Naive B cell (primary cell): ENCODE measurements around the gene NOC2L. TPM values are rescaled to one million over a fixed set of nuclear protein-coding genes. Genes with fewer than 3 reads are reported as not detected.

Source experiments
- ATAC-seq, 2 donors: fragments of 150-1000 bp; cut with Tn5 transposase; 2 replicates each; pipeline ENCODE4 v1.10.0; 2021; ENCODE audit warnings: low read depth in 2 of 2, mild to moderate bottlenecking in 2 of 2, moderate library complexity in 2 of 2
- DNase-seq: peaks from one replicate; pipeline ENCODE4 v3.0.0; 2022
- H3K27ac Mint-ChIP-seq, 6 donors: one replicate each; pipeline ENCODE4 v1.8.0; 2020 to 2022; ENCODE audit warnings: mild to moderate bottlenecking in 6 of 6, mixed read lengths in 6 of 6, moderate library complexity in 5 of 6, inconsistent platforms in 2 of 6
- H3K27me3 Mint-ChIP-seq, 3 donors: one replicate each; pipeline ENCODE4 v1.8.0; 2021 to 2022; ENCODE audit warnings: mixed read lengths in 3 of 3, mild to moderate bottlenecking in 1 of 3
- H3K36me3 Mint-ChIP-seq, 2 donors: one replicate each; pipeline ENCODE4 v1.8.0; 2020 to 2022; ENCODE audit warnings: mixed read lengths in 2 of 2, inconsistent platforms in 1 of 2, mild to moderate bottlenecking in 1 of 2
- H3K4me1 Mint-ChIP-seq, 3 donors: one replicate each; pipeline ENCODE4 v1.8.0; 2020 to 2022; ENCODE audit warnings: mixed read lengths in 3 of 3, inconsistent platforms in 1 of 3, mild to moderate bottlenecking in 1 of 3, moderate library complexity in 1 of 3
- H3K4me3 Mint-ChIP-seq, 8 donors: one replicate each; pipeline ENCODE4 v1.8.0; 2020 to 2022; ENCODE audit warnings: mild to moderate bottlenecking in 8 of 8, mixed read lengths in 8 of 8, moderate library complexity in 8 of 8, inconsistent platforms in 2 of 8
- H3K9me3 Mint-ChIP-seq, 7 donors: one replicate each; pipeline ENCODE4 v1.8.0; 2020 to 2022; ENCODE audit warnings: mixed read lengths in 7 of 7, mild to moderate bottlenecking in 5 of 7, inconsistent platforms in 2 of 7, moderate library complexity in 1 of 7
- polyA plus RNA-seq, 6 donors: library from polyadenylated mRNA; unstranded; fragments of 300-500 nt; fragmentation: Illumina TruSeq; gene quantifications; one replicate each; pipeline ENCODE4 v1.2.3, GENCODE V29; 2021; ENCODE audit warnings: low read depth in 6 of 6

Gene NOC2L
- polyA plus RNA-seq, 6 donors from 2014 or later, result 50.8 to 78.2 (median 60.4) TPM

- ATAC-seq, result no peak
- no peaks in the 10 kb centered on the region for H3K36me3 Mint-ChIP-seq
- peaks cover 0 to 4% (median 0%) of the 10 kb centered on the region in 3 donors for H3K4me1 Mint-ChIP-seq
- peak overlapping the region in 7 of 8 donors; percentile 21 to 89 (median 68) for H3K4me3 Mint-ChIP-seq
- H3K27ac Mint-ChIP-seq, result no peak overlapping the region
- no peak for DNase-seq
- peaks cover 18 to 26% (median 20%) of the 10 kb centered on the region in 3 donors for H3K27me3 Mint-ChIP-seq
- no peaks in the 10 kb centered on the region for H3K9me3 Mint-ChIP-seq
Observed at GRCh38 chr1:967466-968343, 8.6 kb upstream of the NOC2L start.

- no peak overlapping the region for H3K27ac Mint-ChIP-seq
- peak; percentile 77 for ATAC-seq
- H3K36me3 Mint-ChIP-seq, result no peaks in the 10 kb centered on the region
Observed at GRCh38 chr1:966704-967300, 7.7 kb upstream of the NOC2L start.

GRCh38 chr1:966135-966703, 7.2 kb upstream of the NOC2L start, which contains the start of gene PLEKHN1:
Gene PLEKHN1, plus strand, starts transcription at chr1:966482. Its CDS starts 50 bp downstream, at chr1:966532.
- Mint-ChIP-seq H3K9me3 (no peaks in the 10 kb centered on the region), H3K36me3 (no peaks in the 10 kb centered on the region), H3K4me3 (peak within 1 kb of the TSS; percentile 69 to 89 (median 80)), H3K27ac (peak within 1 kb of the TSS in 1 of 6 donors; percentile 7), H3K27me3 (peaks cover 18 to 20% (median 20%) of the 10 kb centered on the region in 3 donors), H3K4me1 (peaks cover 3 to 4% (median 4%) of the 10 kb centered on the region in 3 donors)
- DNase-seq (no peak), ATAC-seq (peak; percentile 36 to 41)

More at GRCh38 chr1:966704-967300, 7.7 kb upstream of the NOC2L start:
- peak overlapping the region; percentile 57 to 89 (median 80) for H3K4me3 Mint-ChIP-seq
- peak; percentile 48 for DNase-seq
- no peaks in the 10 kb centered on the region for H3K9me3 Mint-ChIP-seq
- peaks cover 3 to 4% (median 4%) of the 10 kb centered on the region in 3 donors for H3K4me1 Mint-ChIP-seq
- H3K27me3 Mint-ChIP-seq, result peaks cover 18 to 26% (median 20%) of the 10 kb centered on the region in 3 donors

- Mint-ChIP-seq H3K27me3 (peaks cover 18 to 20% (median 20%) of the 10 kb centered on the region in 3 donors), H3K4me3 (peak overlapping the region in 5 of 8 donors; percentile 62 to 80 (median 70)), H3K27ac (peak overlapping the region in 1 of 6 donors; percentile 7)
Observed at GRCh38 chr1:965526-966134, 6.6 kb upstream of the NOC2L start.

GRCh38 chr1:964691-965525, 5.9 kb upstream of the NOC2L start:
- peak overlapping the region in 1 of 6 donors; percentile 42 for H3K27ac Mint-ChIP-seq
- H3K4me1 Mint-ChIP-seq, result peaks cover 4 to 7% (median 4%) of the 10 kb centered on the region in 3 donors
- ATAC-seq (no peak), DNase-seq (no peak)
- no peaks in the 10 kb centered on the region for H3K36me3 Mint-ChIP-seq
- H3K9me3 Mint-ChIP-seq, result no peaks in the 10 kb centered on the region
- H3K4me3 Mint-ChIP-seq, result peak overlapping the region in 6 of 8 donors; percentile 47 to 80 (median 66)
- peaks cover 17 to 19% (median 18%) of the 10 kb centered on the region in 3 donors for H3K27me3 Mint-ChIP-seq

More at GRCh38 chr1:965526-966134, 6.6 kb upstream of the NOC2L start:
- ATAC-seq, result no peak
- DNase-seq, result no peak
- Mint-ChIP-seq H3K9me3 (no peaks in the 10 kb centered on the region), H3K36me3 (no peaks in the 10 kb centered on the region), H3K4me1 (peaks cover 3 to 4% (median 4%) of the 10 kb centered on the region in 3 donors)

GRCh38 chr1:963746-964525, 4.9 kb upstream of the NOC2L start:
- H3K4me3 Mint-ChIP-seq, result peak overlapping the region in 4 of 8 donors; percentile 15 to 78 (median 38)
- H3K4me1 Mint-ChIP-seq, result peaks cover 0 to 7% (median 4%) of the 10 kb centered on the region in 3 donors
- H3K9me3 Mint-ChIP-seq, result no peaks in the 10 kb centered on the region
- H3K27ac Mint-ChIP-seq, result no peak overlapping the region
- peaks cover 7 to 9% (median 9%) of the 10 kb centered on the region in 3 donors for H3K27me3 Mint-ChIP-seq
- no peak for ATAC-seq
- H3K36me3 Mint-ChIP-seq, result no peaks in the 10 kb centered on the region
- no peak for DNase-seq

GRCh38 chr1:963301-963651, 4.2 kb upstream of the NOC2L start:
- Mint-ChIP-seq H3K36me3 (no peaks in the 10 kb centered on the region), H3K27ac (peak overlapping the region in 1 of 6 donors; percentile 42), H3K4me1 (peaks cover 4 to 11% (median 5%) of the 10 kb centered on the region in 3 donors), H3K9me3 (no peaks in the 10 kb centered on the region), H3K4me3 (peak overlapping the region in 4 of 8 donors; percentile 15 to 78 (median 44)), H3K27me3 (peaks cover under 1 to 3% (median 2%) of the 10 kb centered on the region in 3 donors)
- ATAC-seq, result no peak
- DNase-seq, result no peak

GRCh38 chr1:962381-963300, 3.6 kb upstream of the NOC2L start:
- Mint-ChIP-seq H3K36me3 (peaks cover 0 to 2% of the 10 kb centered on the region in 2 donors), H3K9me3 (no peaks in the 10 kb centered on the region), H3K4me1 (peaks cover 8 to 16% (median 8%) of the 10 kb centered on the region in 3 donors), H3K27me3 (no peaks in the 10 kb centered on the region), H3K27ac (peak overlapping the region in 2 of 6 donors; percentile 33), H3K4me3 (peak overlapping the region in 7 of 8 donors; percentile 25 to 86 (median 77))
- DNase-seq (no peak), ATAC-seq (no peak)

GRCh38 chr1:961132-961669, 2.1 kb upstream of the NOC2L start:
- H3K36me3 Mint-ChIP-seq, result peaks cover 0 to 5% of the 10 kb centered on the region in 2 donors
- no peaks in the 10 kb centered on the region for H3K9me3 Mint-ChIP-seq
- peaks cover 12 to 26% (median 19%) of the 10 kb centered on the region in 3 donors for H3K4me1 Mint-ChIP-seq
- no peaks in the 10 kb centered on the region for H3K27me3 Mint-ChIP-seq
- H3K27ac Mint-ChIP-seq, result peak overlapping the region in 1 of 6 donors; percentile 12
- DNase-seq, result no peak
- H3K4me3 Mint-ChIP-seq, result peak overlapping the region; percentile 56 to 82 (median 76)
- no peak for ATAC-seq

- H3K4me3 Mint-ChIP-seq, result peak within 1 kb of the TSS; percentile 77 to 95 (median 91)
- peaks cover 17 to 31% (median 19%) of the 10 kb centered on the region in 3 donors for H3K4me1 Mint-ChIP-seq
- ATAC-seq, result peak; percentile 56 to 57
- no peaks in the 10 kb centered on the region for H3K9me3 Mint-ChIP-seq
- peak within 1 kb of the TSS in 4 of 6 donors; percentile 34 to 81 (median 57) for H3K27ac Mint-ChIP-seq
- H3K27me3 Mint-ChIP-seq, result no peaks in the 10 kb centered on the region
- H3K36me3 Mint-ChIP-seq, result peaks cover 0 to 6% of the 10 kb centered on the region in 2 donors
- DNase-seq, result peak; percentile 71
Observed at GRCh38 chr1:960363-961131, 1.5 kb upstream of the NOC2L start, which contains the start of gene KLHL17. Gene KLHL17, plus strand, starts transcription at chr1:960584. Its CDS starts 110 bp downstream, at chr1:960694.
